HG03045 (cell line): ENCODE results near the gene MOGAT3.
A peak's percentile ranks its signal among the peaks of the same experiment; 100 is the strongest.

Source experiments
- ATAC-seq: cut with Tn5 transposase; IDR thresholded peaks from one replicate; pipeline ENCODE4 v1.9.1; 2021; ENCODE audit warnings: mild to moderate bottlenecking, moderate library complexity; ENCODE audit not compliant: unreplicated experiment

MOGAT3 gene

GRCh38 chr7:101234636-101235035 lies 33.8 kb upstream of the MOGAT3 start:
- ATAC-seq, result no peak

GRCh38 chr7:101233907-101234547 lies 33.2 kb upstream of the MOGAT3 start:
- ATAC-seq, result no peak

GRCh38 chr7:101232141-101232850 lies 31.5 kb upstream of the MOGAT3 start:
- ATAC-seq, result no peak

GRCh38 chr7:101231644-101232043 lies 30.8 kb upstream of the MOGAT3 start:
- no peak for ATAC-seq

GRCh38 chr7:101226721-101227120 lies 25.9 kb upstream of the MOGAT3 start:
- no peak for ATAC-seq

GRCh38 chr7:101225650-101226049 lies 24.8 kb upstream of the MOGAT3 start:
- no peak for ATAC-seq

- ATAC-seq, result no peak
Observed at GRCh38 chr7:101223528-101223927, 22.7 kb upstream of the MOGAT3 start.

- no peak for ATAC-seq
Observed at GRCh38 chr7:101222275-101222830, 21.5 kb upstream of the MOGAT3 start.

GRCh38 chr7:101220295-101220694 lies 19.5 kb upstream of the MOGAT3 start:
- no peak for ATAC-seq

GRCh38 chr7:101218236-101219125 lies 17.6 kb upstream of the MOGAT3 start:
- ATAC-seq, result peak; percentile 15

GRCh38 chr7:101217388-101218235 lies 16.8 kb upstream of the MOGAT3 start, which contains the start of the genes PLOD3 and ZNHIT1:
PLOD3 (minus strand) TSS chr7:101217581; CDS start chr7:101217274, 307 bp downstream.
ZNHIT1 (plus strand) TSS chr7:101218165; CDS start chr7:101218196, 31 bp downstream.
- ATAC-seq, result peak; percentile 62

- ATAC-seq, result peak; percentile 23
Observed at GRCh38 chr7:101216860-101217387, 16.1 kb upstream of the MOGAT3 start.

- no peak for ATAC-seq
Observed at GRCh38 chr7:101216001-101216859, 15.4 kb upstream of the MOGAT3 start.

GRCh38 chr7:101212014-101212413 lies 11.2 kb upstream of the MOGAT3 start:
- no peak for ATAC-seq

- ATAC-seq, result no peak
Observed at GRCh38 chr7:101211501-101211900, 10.7 kb upstream of the MOGAT3 start.

- ATAC-seq, result no peak
Observed at GRCh38 chr7:101210143-101210542, 9.3 kb upstream of the MOGAT3 start.

- no peak for ATAC-seq
Observed at GRCh38 chr7:101208794-101209193, 8.0 kb upstream of the MOGAT3 start.

- ATAC-seq, result no peak
Observed at GRCh38 chr7:101207459-101207858, 6.6 kb upstream of the MOGAT3 start.

- no peak for ATAC-seq
Observed at GRCh38 chr7:101206665-101207042, 5.8 kb upstream of the MOGAT3 start.
